C1 segment of cervical spinal cord (tissue), 14 donors: ENCODE data around the gene NPIPB6.

Experiments
- DNase-seq, 14 donors: peaks; one replicate each; lab custom pipeline; 2025; lab: John Stamatoyannopoulos, UW

The NPIPB6 gene

GRCh38 chr16:28324235-28324886 is 38.9 kb downstream of the NPIPB6 start:
- no peak for DNase-seq

GRCh38 chr16:28321700-28322411 is 41.5 kb downstream of the NPIPB6 start:
- DNase-seq = peak in 2 of 14 donors; percentile 2 to 3

GRCh38 chr16:28320741-28321140 is 42.6 kb downstream of the NPIPB6 start:
- no peak for DNase-seq

- no peak for DNase-seq
Measured at GRCh38 chr16:28320023-28320561, 43.2 kb downstream of the NPIPB6 start.

GRCh38 chr16:28319476-28320022 is 43.8 kb downstream of the NPIPB6 start:
- DNase-seq = no peak

GRCh38 chr16:28318042-28318744 is 45.1 kb downstream of the NPIPB6 start:
- peak in 1 of 14 donors; percentile 0 for DNase-seq

GRCh38 chr16:28317040-28317880 is 46.0 kb downstream of the NPIPB6 start:
- DNase-seq = peak in 8 of 14 donors; percentile 7 to 43 (median 32)

GRCh38 chr16:28316054-28316453 is 47.3 kb downstream of the NPIPB6 start:
- DNase-seq = no peak

GRCh38 chr16:28313587-28313986 is 49.7 kb downstream of the NPIPB6 start:
- no peak for DNase-seq

GRCh38 chr16:28312327-28312726 is 51.0 kb downstream of the NPIPB6 start:
- DNase-seq = no peak

GRCh38 chr16:28311913-28312312 is 51.4 kb downstream of the NPIPB6 start:
- DNase-seq = no peak

- no peak for DNase-seq
Measured at GRCh38 chr16:28311413-28311812, 51.9 kb downstream of the NPIPB6 start.

GRCh38 chr16:28310796-28311195 is 52.5 kb downstream of the NPIPB6 start:
- DNase-seq = no peak

- DNase-seq = no peak
Measured at GRCh38 chr16:28309811-28310311, 53.4 kb downstream of the NPIPB6 start.

GRCh38 chr16:28308794-28309584 is 54.3 kb downstream of the NPIPB6 start:
- DNase-seq = peak in 1 of 14 donors; percentile 18

GRCh38 chr16:28307936-28308335 is 55.4 kb downstream of the NPIPB6 start:
- DNase-seq = no peak

GRCh38 chr16:28304214-28304613 is 59.1 kb downstream of the NPIPB6 start:
- peak in 1 of 14 donors; percentile 4 for DNase-seq

- no peak for DNase-seq
Measured at GRCh38 chr16:28303132-28303531, 60.2 kb downstream of the NPIPB6 start.

- no peak for DNase-seq
Measured at GRCh38 chr16:28301620-28302019, 61.7 kb downstream of the NPIPB6 start.

GRCh38 chr16:28301154-28301553 is 62.2 kb downstream of the NPIPB6 start:
- DNase-seq = no peak
